GM19099 (cell line): ENCODE measurements around the gene GPR84.

ENCODE experiments used
- POLR2A ChIP-seq: IDR thresholded peaks from 3 replicates; pipeline ENCODE4 v1.6.1; 2011; ENCODE audit warnings: low read depth; ENCODE audit not compliant: insufficient read length; ENCODE audit errors: extremely low read depth

GPR84 gene

DNA sequence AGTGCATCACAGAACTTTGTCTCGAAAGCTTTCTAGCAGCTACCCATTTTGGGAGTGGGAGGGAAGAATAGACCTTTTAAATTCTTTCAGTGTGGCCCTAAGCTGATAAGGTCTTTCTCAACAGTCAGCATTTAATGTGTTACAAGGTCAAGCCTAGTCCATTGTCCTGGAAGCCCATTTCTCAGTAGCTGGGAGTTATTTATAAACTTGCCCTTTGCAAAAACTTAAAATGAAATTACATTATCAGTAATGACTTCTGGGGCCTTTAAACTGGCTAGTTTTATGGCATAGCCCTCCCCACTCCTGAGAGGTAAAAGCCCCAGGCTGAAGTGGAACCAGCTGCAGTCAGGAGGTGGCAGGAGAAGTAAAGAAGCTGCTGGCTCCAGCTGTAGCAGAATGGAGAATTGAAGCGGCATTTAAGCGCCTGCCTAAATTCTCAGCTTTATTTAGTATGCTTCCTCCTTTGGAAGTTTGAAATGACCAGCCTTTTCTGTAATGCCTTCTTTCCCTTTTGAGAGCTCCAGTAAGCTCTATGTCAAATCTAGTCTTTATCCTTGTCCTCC is 26.9 kb downstream of the GPR84 start:
- no peak for TF ChIP-seq POLR2A

- no peak for TF ChIP-seq POLR2A
These were observed 30.8 kb downstream of the GPR84 start for GRCh38 chr12:54333420-54334034.

GRCh38 chr12:54331461-54331860 is 32.8 kb downstream of the GPR84 start:
- TF ChIP-seq POLR2A = no peak

GRCh38 chr12:54330442-54330841 is 33.8 kb downstream of the GPR84 start:
- TF ChIP-seq POLR2A = no peak

DNA sequence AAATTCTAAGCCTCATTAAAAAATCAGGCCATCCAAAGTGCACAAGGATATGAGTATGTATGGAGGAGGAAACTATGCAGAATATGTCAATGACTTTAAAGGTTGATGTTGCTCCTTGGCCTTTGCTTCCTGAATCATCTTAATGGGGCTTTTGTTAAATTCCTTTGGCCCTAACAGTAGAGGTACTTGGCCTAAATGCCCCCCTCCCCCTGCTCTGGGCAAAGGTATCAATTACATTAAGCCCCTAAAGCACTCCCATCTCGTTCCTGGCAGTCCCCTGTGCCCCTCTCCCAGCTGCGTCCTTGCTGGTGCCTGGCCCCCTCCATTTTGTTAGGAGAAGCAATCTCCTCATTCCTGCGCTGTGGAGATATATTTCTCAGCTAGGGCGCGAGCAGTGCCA is 34.5 kb downstream of the GPR84 start:
- TF ChIP-seq POLR2A = no peak

- TF ChIP-seq POLR2A = no peak
These were observed 35.5 kb downstream of the GPR84 start for GRCh38 chr12:54328595-54329337.

GRCh38 chr12:54324617-54325441 is 39.5 kb downstream of the GPR84 start, which contains the start of gene COPZ1:
TSS of gene COPZ1 (plus strand) at chr12:54325131. CDS start at chr12:54325164, 33 bp downstream.
- peak; percentile 82 for TF ChIP-seq POLR2A

- TF ChIP-seq POLR2A = no peak
These were observed 42.9 kb downstream of the GPR84 start for GRCh38 chr12:54321363-54321762.
